Activated CD8-positive, alpha-beta memory T cell treated with anti-CD3 and anti-CD28 coated beads, Interleukin-2, amount 50 U/mL, for 48 hours (primary cell): ENCODE results near the gene ARL5C.
"Not testable (repeated sequence)": the region's sequence is repeated elsewhere in the genome, so short reads cannot be mapped to it uniquely, and the experiment has no call there.

ENCODE experiments used
- DNase-seq: peaks from one replicate; pipeline ENCODE4 v3.0.0-alpha.2; 2020

The ARL5C gene

DNA sequence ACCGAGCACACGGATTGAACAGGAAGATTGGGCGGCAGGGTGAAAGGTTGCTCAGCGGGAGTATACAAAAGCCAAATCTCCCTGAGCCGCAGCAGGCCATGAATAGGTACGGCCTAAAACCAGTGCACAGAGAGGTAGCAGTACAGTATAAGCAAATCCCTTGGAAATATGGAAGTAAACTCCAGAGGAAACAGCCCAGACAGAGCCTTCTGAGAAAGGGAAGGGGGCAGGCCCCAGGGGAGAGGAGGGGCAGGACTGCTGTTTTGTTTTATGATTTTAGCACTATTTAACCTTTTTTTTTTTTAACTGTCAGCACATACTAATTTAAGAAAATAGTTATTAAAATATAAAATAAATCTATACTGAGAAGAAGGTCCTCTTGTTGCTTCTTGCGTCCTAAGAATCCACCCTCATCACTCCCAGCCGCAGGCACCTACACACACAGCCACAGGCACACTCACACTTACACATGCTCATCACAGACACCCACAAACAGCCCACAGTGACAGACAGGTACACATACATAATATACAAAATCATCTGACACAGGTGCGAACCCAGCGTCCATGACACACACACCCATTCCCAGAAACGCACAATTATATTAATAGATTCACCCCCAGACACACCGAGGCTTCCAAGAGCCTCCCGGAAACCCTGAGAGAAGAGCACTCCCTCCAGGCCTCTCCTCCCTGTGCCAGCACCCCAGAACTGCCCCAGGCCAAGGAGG, 27.4 kb downstream of the ARL5C start:
- DNase-seq = no peak

DNA sequence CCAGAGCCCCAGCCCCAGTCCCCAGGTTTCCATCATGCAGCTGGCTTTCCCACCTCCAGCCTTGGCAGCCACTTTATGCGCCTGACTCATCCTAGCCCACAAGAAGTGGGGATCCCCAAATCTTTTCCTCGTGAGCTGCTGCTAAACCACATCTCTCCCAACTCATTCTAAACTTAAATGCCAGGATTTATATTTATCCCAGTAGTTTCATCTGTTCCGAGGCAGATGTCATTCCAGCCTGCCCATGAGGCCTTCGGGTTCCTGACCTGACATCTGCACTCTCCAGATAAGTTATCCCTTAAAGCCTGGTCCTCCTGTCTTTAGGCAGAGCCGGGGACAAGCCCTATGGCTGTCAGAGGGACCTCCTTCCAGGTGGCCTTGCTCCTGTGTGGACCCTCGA, 31.1 kb downstream of the ARL5C start:
- no peak for DNase-seq

DNA sequence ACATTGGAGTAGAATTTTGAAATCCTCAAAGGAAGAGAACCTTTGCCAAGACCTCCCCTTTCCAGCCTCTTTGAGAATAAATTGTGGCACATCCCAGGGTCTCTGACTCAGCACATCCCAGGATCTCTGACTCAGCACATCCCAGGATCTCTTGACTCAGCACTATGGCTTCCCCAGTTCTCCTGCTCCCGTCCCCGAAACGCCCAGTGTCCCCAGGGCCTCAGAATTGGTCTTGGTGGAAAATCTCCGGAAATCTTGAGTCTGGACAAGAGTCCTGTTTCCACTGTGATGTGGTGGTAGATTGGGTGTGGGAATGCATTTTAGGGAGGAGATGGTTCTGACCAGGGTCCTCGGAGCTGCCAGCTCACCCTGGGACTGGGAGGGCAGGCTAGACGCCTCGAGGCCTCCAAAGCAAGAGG, 33.8 kb downstream of the ARL5C start:
- DNase-seq = no peak

DNA sequence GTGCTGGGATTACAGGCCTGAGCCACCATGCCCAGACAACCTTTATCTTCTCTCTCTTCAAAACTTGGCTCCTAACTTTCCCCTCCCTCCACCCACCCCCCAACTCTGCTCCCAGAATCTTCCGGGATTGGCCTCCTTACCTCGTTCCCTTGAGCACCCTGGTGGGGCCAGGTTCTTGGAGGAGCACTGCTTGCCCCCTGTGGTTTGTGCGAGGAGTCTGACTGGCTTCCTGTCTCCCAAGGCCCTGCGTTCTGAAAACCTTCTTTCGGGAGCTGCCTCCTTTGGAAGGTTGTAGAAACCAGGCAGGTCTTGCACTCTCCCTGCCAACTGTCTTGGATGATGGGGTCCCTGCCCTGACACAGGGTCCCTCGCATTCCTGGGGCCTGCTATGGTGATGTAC, 34.3 kb downstream of the ARL5C start:
- DNase-seq = no peak

DNA sequence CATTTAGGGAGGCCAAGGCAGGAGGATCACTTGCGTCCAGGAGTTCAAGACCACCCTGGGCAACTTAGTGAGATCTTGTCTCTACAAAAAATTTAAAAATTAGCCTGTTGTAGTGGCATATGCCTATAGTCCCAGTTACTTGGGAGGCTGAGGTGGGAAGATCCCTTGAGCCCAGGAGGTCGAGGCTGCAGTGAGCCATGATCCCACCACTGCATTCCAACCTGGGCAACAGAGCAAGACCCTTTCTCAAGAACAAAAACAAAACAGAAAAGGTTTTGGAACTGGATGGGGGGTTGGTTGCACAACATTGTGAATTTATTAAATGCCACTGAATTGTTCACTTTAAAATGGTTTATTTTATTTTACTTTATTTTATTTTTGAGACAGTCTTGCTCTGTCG, 35.8 kb downstream of the ARL5C start:
- no peak for DNase-seq

DNA sequence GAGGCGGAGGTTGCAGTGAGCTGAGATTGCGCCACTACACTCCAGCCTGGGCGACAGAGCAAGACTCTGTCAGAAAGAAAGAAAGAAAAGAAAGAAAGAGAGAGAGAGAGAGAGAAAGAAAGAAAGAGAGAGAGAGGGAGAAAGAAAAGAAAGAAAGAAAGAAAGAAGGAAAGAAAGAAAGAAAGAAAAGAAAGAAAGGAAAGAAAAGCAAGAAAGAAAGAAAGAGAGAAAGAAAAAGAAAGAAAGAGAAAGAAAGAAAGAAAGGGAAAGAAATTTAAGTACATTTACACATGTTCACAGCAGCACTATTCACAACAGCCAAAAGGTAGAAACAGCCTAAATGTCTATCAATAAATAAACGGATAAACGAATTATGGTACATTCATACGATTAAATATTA, 36.4 kb downstream of the ARL5C start:
- DNase-seq = not testable (repeated sequence)

DNA sequence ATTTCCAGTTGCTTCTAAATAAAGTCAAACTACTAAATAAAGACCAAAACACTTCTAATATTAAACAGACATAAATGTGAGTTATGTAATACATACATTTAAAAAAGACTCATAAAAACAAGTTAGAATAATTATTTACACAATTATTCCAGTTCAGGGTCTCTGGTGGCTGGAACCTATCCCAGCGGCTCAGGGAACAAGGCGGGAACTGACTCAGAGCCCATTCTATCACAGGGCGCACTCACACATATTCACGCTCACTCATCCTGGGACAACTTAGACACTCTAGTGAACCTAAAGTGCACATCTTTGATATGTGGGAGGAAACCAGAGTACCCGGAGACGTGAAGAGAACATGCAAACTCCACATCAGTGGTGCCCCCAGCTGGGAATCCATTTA, 39.5 kb downstream of the ARL5C start:
- DNase-seq = no peak

DNA sequence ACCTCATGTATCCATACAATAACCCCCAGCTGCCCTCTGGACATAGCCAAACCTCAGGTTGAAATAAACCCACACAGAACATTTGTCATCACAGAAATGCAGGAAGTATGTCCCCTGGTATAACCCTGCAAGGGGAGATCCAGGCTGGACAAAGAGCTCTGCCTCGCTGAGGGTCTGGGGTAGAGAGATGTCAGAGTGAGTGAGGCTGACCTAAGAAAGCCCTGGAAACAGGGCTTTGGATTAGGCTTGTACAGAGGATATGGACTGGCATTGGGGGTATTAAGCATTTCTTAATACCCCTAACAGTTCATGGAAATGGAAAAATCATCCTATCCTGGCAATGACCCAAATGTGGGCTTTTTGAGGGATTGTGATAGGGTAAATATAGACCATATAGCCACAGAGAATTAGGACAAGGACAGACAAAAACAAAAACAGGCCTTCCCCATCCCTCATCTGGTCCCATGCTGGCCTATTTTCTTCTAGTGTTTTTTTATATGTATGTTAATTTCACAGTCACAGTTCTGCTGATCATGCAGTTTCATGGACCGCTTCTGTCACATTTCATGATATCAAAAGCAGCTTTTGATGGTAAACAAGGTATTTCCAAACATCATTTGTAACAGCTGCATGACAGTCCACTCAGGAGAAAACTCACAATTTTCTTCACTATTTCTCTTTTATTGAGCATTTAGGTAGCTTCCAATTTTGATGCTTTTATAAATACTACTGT, 40.7 kb downstream of the ARL5C start:
- DNase-seq = no peak

DNA sequence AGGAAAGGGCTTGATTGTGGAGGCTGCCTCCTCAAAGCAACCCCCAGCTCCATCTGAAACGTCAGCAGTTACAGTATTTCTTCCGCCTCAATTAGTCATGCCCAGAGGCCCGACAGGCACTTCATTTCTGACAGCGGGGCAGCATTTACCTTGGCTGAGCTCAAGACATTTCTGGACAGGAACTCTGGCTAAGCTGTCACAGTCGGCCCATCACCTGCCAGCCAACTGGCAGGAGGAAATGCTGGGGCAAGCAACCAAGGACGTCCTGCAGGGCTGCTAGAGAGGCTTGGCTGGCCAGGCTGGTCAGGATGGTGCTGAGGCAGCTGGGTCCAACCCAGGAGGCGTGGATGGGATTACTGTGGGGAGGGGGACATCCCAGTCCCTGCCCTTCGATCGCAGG, 42.3 kb downstream of the ARL5C start:
- DNase-seq = no peak

DNA sequence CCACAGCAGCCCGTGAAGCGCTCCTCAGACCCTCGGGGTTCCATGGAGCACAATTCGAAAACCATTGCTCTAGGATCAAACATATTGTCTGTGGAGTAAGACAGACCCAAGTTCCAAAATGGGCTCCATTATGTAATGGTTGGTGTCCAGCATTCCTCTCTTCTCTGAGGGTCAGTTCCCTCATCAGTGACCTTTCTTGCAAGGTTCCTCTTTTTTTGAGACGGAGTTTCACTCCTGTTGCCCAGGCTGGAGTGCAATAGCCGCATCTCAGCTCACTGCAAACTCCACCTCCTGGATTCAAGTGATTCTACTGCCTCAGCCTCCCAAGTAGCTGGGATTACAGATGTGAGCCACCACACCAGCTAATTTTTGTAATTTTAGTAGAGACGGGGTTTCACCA, 43.0 kb downstream of the ARL5C start:
- DNase-seq = no peak

DNA sequence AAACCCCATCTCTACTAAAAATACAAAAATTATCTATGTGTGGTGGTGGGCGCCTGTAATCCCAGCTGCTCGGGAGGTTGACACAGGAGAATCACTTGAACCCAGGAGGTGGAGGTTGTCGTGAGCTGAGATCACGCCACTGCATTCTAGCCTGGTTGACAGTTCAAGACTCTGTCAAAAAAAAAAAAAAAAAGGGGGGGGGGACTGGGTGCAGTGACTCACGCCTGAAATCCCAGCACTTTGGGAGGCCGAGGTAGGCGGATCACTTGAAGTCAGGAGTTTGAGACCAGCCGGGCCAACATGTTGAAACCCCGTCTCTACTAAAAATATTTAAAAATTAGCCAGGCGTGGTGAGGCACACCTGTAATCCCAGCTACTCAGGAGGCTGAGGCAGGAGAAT, 44.0 kb downstream of the ARL5C start:
- DNase-seq = not testable (repeated sequence)

DNA sequence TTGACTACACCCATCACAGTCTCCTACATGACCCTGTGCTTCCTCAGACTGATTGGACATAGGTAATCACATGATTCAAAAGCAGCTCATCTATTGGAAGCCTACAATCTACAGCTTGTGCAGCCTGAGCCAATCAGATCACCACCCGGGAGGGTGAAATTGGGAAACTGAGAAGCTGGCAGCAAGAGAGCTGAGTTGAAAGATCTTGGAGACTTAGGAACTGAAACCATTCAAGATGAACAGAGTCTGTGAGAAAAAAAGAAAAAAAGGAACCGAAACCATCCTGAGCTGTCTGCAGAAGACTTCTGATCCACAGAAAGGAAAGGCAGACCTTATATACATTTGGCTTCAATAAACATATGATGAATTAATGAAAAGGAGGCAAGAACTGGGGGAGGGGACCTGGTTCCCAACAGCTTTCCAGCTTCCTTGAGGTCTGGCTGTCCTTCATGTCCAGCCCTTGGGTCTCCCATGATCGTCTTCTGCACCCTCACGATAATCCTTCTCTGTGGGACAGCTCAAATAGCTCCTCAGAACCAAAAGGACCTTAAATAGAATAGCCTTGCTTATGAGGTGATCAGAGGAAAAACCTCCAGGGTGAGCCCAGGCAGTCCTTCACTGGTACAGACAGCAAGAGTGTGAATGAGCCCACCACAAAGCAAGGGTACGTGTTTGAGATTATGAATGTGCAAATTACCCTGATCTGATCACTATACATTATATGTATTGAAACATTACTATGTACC, 47.1 kb downstream of the ARL5C start:
- no peak for DNase-seq

DNA sequence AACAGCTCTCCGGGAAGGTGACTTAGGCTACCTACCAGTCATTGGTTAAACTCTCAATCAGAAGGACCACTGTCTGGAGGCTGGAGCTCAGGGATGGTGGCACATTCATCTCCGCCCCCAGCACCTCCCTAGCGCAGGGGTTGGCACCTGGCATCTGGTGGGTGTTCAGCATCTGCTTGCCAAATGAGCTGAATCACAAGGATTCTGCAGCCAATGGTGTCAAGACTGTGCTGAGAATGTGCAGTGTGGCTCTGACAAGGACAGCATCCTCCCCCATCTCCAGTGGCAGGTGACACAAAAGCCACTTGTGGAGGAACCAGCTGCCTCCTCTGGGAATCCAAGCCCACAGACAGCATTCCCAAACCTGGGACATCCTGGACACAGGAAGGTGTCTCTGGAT, 49.7 kb downstream of the ARL5C start:
- no peak for DNase-seq

DNA sequence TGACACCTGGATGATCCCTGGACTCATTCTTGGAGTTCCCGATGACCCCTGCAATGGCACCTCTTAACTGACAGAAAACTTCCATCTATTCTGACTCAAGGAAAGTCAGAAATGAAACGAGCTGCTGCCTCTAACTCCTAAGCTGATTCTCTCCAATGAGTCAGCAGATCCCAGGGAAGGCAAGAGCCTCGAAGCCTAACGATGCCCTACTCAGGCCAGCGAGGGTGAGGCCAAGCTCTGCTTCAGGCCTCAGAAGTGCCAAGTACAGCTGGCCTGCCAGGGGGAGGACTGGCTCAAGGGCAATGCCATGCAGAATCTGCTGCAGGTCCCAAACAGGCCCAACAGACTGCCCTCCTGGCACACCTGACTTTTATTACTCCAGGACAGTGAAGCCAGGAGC, 50.8 kb downstream of the ARL5C start:
- no peak for DNase-seq

DNA sequence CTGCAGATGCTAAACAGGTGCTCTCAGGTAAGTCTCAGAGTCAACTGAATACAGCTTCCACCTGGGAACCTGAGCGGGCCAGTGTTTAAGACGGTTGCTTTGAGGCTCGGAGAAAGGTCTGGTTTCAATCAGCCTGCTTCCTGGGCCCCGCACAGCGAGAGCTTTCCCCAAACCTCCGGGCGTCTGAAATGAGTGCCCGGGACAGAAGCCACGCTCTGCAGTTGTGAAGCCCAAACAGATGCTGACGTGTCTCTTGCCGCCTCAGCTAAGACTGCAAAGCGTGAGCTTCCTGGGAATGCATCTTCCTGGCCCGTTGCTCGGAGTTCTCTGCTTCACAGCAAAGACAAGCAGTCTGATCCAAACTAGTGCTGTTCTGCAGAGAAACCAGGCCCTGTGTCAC, 51.2 kb downstream of the ARL5C start:
- DNase-seq = no peak

DNA sequence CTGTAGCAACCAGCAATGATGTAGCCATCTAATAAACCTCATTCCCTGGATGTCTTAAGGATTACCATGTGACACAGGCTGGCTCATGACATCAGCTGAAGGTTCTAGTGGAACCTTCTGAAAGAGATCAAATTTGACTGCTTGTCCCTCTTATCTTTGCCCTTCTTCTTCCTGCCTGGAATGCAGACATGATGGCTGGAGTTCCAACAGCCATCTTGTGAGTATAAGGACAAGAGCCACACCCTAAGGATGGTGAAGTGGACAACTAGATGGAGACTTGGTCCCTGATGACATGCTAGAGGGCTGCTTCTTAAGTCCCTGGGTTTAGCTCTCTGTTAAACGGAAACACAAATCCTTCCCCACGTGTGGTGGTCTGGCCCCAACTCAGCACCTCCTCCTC, 52.1 kb downstream of the ARL5C start:
- no peak for DNase-seq

DNA sequence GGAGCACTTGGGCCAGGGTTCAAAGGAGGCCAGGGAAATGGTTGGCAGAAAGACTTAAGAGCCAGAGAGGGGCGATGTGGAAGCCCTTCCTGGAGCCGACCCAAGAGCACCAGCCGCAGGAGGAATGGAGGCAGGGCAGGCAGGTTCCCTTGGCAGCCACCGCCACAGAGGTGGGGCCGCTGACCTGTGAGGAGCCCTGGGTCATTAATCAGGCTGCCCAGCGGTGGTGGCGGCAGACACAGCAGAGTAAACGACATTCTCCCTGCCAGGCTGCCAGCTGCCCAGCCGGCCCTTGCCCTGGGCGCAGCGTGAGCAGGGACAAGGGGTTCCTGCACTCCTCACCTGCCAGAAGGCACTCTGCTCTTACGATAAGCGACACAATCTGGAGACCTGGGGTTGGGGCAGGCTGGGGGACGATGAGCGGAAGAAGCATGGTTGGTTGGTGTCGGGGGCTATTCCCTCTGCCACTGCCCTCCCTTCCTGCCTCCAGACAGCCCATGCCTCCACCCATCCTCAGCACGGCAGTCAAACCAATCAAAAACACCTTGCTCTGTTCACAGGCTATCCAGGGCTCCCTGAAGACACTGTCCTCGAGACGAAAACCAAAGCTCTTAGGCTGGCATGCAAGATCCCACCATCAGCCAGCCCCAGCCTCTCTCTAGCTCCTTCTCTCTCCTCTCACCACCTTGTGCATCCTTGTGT, 55.4 kb downstream of the ARL5C start:
- no peak for DNase-seq

DNA sequence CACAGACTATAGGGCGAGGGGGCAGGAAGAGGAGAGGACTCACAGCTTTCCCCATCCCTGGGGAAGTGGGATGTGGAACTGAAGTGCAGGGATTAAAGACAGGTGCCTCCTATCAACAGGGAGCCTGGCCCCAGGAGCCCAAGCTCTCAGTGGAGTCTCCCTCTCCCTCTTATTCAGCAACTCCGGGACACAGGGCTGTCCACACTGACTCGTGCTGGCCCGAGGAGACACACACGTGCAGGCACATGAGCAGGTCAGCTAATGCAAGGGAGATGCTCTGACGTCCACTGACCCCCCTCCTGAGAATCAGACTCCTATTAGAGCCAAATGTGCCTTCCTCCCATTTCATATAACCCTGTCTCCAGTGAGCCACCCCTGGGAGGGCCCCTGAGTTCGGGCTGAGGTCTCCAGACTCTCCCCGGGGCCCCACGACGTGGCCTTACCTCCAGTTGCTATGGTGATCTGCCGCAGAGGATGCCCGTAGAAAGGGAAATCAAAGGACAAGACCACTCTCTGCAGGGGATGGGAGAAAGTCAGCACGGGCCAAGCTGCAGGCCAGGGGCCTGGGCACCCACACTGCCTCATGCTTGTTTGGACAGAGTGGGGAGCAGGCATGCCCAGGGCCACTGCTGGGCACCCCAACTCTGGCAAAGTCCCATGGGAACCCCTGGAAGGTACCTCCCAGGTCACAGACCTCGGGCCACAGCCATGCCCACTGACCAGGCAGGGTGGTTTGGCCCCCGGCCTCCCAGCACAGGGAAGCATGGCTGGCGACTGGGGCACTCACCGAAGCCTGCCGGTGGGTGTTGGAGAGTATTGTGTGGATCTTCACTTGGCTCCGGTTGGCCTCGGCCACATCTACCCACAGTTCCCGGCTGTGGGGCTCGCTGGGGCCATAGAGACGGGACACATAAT, 57.2 kb downstream of the ARL5C start:
- no peak for DNase-seq

DNA sequence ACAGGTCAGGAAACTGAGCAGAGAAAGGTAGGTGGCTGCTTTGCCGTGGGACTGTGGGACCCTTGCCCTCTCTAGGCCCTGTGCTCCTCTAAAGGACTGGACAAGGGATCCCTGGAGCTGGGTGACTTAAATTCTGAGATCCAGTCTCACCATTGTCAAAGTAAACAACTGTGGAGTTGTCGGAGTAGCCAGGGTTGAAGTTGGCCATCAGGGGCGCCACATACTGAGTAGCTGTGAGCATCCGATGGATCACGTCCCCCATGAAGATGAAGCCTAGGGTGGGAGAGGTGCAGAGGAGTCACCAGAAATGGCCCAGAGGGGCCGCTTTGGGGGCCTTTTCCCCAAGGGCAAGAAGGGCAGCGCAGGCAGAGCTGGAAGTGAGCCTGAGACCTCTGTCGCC, 58.0 kb downstream of the ARL5C start:
- no peak for DNase-seq

DNA sequence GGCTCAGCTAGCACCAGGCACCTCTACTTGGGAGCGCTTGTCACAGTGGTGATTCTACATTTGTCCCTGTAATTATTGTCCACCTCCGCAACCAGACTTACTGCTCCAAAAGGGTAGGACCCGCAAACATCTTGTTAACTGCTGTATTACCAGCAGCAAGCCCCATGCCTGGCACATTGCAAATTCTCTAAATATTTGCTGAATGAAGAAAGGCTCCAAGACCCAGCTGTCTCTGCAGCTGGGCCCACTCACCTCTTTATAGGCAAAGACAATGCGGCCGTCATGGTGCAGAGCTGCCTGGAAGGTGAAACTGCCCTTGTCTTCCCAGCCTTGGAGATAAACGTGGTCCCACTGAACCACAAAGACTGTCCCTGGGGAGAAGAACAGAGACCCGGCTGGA, 58.8 kb downstream of the ARL5C start:
- DNase-seq = no peak
